HG03575 (cell line): Measurements from ENCODE around the gene MAGEA2B.
"Not testable (repeated sequence)": the region's sequence is repeated elsewhere in the genome, so short reads cannot be mapped to it uniquely, and the experiment has no call there.

Source experiments
- ATAC-seq: cut with Tn5 transposase; IDR thresholded peaks from one replicate; pipeline ENCODE4 v1.9.1; 2021; ENCODE audit not compliant: unreplicated experiment, insufficient number of reproducible peaks, low FRiP score; ENCODE audit errors: extremely low read depth

MAGEA2B gene

DNA sequence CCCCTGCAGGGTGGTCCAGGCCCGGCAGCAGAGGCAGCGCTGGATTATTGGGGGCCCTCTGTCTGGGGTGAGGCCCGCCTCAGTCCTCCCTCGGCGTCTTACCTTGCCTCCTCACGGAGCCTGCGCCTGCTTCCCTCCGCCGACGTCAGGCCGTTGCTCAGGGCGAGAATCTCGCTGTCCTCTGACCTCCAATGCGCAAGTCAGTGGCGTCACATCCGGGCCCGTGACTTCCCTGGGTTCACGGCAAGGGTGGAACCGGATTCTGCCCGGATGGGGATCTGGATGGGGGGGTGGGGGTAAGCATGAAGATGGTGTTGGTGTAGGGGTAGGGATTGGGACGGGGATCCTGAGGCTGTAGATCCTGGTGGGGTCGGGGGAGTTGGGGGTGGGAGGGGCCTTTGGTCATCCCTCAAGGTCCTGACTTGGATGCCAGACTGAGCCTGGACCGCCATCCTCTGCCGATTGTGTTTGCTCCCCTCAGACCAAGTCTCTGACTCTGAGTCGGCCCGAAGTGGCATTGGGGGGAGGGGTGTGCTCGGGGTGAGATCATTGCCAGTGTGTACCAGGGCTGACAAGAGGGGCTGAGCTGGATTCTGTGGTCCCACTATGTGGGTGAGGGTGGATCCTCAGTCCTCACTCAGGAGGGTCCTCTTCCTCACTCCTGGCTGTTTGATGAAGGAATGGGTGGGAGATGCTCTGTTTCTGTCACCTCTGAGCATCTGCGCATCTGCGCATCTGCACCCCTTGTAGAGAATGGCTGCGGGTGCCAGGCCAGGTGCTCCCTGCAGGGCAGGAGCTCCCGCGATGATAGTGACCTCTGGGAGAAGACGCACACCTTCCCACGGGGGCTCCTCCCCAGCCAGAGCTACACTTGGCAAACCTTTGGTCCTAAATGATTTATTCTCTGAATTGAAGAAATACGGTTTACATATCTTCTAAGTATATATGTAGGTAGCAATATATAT is 39.5 kb downstream of the MAGEA2B start, which contains the start of gene MAGEA2:
MAGEA2 (minus strand) TSS at position 157 of the 965 bp plus-strand sequence. CDS start 2,479 bp downstream, outside the sequence.
- not testable (repeated sequence) for ATAC-seq

DNA sequence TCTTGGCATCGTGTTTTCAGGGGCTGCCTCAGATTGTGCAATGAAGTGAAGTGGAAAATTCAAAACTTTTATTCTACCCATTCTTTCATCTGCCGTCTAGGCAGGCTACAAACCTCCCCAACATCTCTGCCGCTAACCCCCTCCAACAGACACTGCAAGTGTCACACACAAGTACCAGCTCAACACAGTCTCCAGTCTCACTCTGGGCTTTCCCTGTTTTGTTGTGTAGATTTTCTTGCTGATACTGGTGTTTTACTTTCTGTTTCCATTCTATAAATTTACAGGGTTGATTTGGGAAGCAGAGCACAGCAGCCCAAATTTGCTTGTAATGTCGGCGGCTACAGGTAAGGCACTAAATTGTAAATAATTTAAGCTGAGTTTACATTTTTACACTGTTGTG is 40.4 kb downstream of the MAGEA2B start:
- not testable (repeated sequence) for ATAC-seq

DNA sequence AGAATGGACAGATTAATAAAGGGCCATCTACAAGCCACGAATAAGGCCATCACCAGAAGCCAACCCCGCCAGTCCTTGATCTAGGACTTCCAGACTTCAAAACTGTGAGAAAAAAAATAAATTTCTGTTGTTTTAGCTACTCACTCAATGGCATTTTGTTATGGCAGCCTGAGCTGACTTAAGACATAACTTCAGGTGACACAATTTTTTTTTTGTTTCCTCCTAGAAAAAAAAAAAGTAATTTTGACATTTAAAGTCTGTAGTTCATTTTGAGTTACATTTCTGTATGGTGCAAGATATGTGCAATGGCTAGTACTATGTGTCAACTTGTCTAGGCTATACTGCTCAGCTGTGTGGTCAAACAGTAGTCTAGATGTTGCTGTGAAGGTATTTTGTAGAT is 44.5 kb downstream of the MAGEA2B start, which contains the start of gene CSAG3:
CSAG3 (plus strand) TSS at position 301 of the 400 bp plus-strand sequence.
- not testable (repeated sequence) for ATAC-seq

DNA sequence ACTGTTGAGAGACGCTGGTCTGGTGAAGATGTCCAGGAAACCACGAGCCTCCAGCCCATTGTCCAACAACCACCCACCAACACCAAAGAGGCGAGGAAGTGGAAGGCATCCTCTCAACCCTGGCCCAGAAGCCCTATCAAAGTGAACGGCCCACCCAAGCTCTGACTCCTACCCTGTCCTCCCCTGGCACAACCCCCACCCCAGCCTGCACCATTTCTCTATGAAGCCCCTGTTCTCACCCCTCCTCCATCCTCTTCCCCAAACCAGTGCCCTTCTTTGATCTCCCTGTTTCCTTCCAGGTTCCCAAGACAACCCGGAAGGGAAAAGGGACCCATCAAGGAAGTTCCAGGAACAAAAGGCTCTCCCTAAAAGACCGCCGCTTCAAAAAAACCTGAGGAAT is 45.1 kb downstream of the MAGEA2B start:
- ATAC-seq: not testable (repeated sequence)

DNA sequence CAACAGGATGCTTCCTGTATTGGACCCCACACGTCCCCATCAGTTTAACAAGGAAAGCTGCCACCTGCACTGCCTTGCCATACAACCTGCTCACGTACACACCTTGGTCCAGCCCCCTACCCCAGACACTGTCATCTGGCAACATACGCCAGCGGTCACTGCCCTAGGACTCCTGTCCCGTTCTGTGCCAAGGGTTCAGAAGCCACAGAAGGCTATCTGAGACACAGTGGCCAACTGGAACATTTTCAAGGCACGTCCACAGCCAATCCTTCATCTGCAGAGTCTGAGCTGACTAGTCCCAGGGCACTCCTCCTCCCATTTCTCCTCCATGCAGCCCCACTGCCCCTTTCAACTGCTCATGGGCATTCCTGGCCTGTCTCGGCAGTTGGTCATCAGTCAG is 47.2 kb downstream of the MAGEA2B start:
- ATAC-seq: not testable (repeated sequence)

DNA sequence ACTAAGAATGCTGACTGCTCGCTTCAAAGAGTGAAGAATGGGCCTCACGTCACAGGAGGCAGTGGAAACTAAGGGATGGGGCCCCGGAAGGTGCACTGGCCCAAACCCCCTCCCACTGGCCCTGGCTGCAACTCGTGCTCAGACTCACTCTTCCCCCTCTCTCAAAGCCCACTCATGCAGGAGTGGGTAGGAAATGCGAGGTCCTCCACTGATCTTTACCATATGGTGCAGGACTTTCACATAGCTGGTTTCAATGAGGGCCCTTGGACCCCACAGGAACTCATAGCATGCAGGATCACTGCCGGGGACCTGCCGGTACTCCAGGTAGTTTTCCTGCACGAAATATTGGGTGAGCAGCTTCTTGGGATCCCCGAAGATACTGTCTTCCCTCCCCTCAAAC is 52.1 kb downstream of the MAGEA2B start:
- not testable (repeated sequence) for ATAC-seq
